Epithelial cell of proximal tubule (primary cell): ENCODE data around the gene PARN. TPM values are rescaled to one million over a fixed set of nuclear protein-coding genes. Genes with fewer than 3 reads are reported as not detected.
"Not testable (repeated sequence)": the region's sequence is repeated elsewhere in the genome, so short reads cannot be mapped to it uniquely, and the experiment has no call there.

Experiments used
- DNase-seq: peaks from one replicate; pipeline ENCODE4 v3.0.0-alpha.2; 2011; ENCODE audit warnings: low read depth
- H3K4me3 ChIP-seq: 2 replicates; pipeline ENCODE4 v1.5.1; 2011; ENCODE audit warnings: low read depth, mild to moderate bottlenecking, low read length
- CTCF ChIP-seq: conservative IDR thresholded peaks from 2 replicates; pipeline ENCODE4 v1.5.1; 2012; ENCODE audit warnings: low read depth, mild to moderate bottlenecking, low read length
- total RNA-seq: library from RNA; depleted of rRNA; stranded (reverse); fragments of >200 nt; gene quantifications from 2 replicates; pipeline ENCODE4 v1.2.3, GENCODE V29; 2015

Gene PARN
- total RNA-seq, 1 donor from 2014 or later: 28.5 TPM

GRCh38 chr16:14444979-14445810 is 184.9 kb downstream of the PARN start:
- no peak overlapping the region for H3K4me3 ChIP-seq
- no peak for DNase-seq
- no peak for TF ChIP-seq CTCF

GRCh38 chr16:14441533-14441932 is 188.5 kb downstream of the PARN start:
- H3K4me3 ChIP-seq, DNase-seq: not testable (repeated sequence)

DNA sequence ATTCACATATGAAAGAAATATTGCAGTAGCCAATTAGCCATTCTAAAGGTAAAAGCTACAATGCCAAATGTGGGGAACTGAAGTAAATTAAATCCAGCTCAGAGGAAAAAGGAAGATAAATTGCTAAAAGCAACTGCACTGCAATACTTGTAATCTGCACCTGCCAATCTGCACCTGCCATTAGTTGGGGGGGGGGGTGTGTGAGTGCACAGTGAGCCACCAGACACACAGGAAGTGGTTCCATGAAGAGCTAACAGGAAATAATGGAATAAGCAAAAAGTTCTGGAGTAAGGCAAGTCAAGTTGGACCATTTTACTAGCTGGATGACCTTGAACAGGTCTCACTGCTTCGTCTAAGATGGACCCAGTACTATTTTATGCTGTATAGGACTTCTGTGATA is 191.8 kb downstream of the PARN start:
- H3K4me3 ChIP-seq: no peak overlapping the region
- DNase-seq: no peak
- no peak for TF ChIP-seq CTCF

DNA sequence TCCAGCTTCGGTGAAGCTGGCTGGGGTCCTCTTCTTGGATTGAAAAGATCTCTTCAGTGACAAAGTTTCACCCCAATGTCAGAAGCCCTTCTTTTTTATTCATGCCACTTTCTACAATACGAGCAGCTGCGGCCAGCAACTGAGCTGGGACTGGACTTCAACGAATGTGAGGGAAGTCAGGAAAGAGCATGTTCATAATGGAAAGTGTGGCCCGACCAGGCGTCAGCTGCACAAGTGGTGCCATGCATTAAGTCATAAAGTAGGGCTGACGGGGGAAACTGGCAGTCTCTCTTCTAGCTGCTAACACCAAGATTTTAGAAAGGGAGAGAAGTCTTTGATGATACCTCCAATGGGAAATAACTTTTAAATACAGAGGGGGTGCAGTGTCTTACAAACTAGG is 192.6 kb downstream of the PARN start:
- TF ChIP-seq CTCF: no peak
- no peak for DNase-seq

GRCh38 chr16:14436401-14436955 is 193.6 kb downstream of the PARN start:
- DNase-seq: no peak
- no peak for TF ChIP-seq CTCF

More for the DNA sequence above, 192.6 kb downstream of the PARN start:
- H3K4me3 ChIP-seq: no peak overlapping the region

DNA sequence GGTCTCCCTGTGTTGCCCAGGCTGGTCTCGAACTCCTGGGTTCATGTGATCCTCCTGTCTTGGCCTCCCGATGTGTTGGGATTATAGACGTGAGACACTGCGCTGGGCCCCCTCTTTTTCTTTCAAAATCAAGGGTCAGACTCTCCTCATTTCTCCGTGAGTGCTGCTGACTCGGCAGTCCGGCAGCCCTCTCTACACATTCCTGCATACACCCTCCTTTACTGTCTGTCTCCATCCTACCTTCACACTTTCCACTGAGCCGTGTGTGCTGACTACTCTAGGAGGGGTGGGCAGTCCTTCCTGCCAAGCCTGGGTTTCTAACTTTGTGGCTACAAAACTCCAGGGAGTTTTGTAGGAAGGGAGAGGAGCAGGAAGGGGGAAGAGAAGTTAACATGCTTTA is 195.2 kb downstream of the PARN start:
- no peak overlapping the region for H3K4me3 ChIP-seq
- TF ChIP-seq CTCF: no peak
- DNase-seq: no peak

More at GRCh38 chr16:14436401-14436955, 193.6 kb downstream of the PARN start:
- no peak overlapping the region for H3K4me3 ChIP-seq

- H3K4me3 ChIP-seq, DNase-seq: not testable (repeated sequence)
These were observed 201.0 kb downstream of the PARN start for GRCh38 chr16:14428971-14429637.

DNA sequence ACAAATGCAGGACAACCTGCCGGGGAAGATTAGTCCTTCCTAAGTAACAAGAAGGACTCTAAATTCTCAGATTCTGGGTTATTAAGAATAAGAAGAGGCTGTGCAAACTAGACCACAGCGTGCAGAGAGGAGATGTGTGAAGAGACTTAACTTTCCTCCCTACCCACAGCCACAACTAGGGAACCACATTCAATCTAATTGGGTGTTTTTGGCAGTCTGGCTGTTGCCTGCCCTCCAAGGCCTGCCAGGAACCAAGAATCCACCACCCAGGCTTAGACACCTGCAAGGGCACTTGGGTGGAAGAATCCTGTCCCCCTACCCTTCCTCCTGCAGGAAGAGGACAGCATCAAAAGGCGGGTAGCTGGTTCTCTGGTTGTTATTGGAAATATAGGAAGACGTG is 202.0 kb downstream of the PARN start:
- DNase-seq: no peak
- TF ChIP-seq CTCF: no peak
- no peak overlapping the region for H3K4me3 ChIP-seq
